IPS-18a (cell line): ENCODE data around the gene ENOX1.

ENCODE experiments used
- H3K27ac ChIP-seq: one replicate; pipeline ENCODE4 v1.5.1; 2013; ENCODE audit warnings: low read length
- H3K27me3 ChIP-seq: one replicate; pipeline ENCODE4 v1.6.1; 2013; ENCODE audit warnings: mild to moderate bottlenecking, low read length; ENCODE audit not compliant: control insufficient read depth, insufficient read depth
- H3K36me3 ChIP-seq: one replicate; pipeline ENCODE4 v1.6.1; 2013; ENCODE audit warnings: low read depth, low read length; ENCODE audit not compliant: control insufficient read depth
- H3K4me1 ChIP-seq: one replicate; pipeline ENCODE4 v1.6.1; 2013; ENCODE audit warnings: low read depth, low read length; ENCODE audit not compliant: control insufficient read depth
- H3K4me3 ChIP-seq: one replicate; pipeline ENCODE4 v1.5.1; 2013; ENCODE audit warnings: low read length
- H3K9ac ChIP-seq: one replicate; pipeline ENCODE4 v1.6.1; 2013; ENCODE audit warnings: mild to moderate bottlenecking, low read length, moderate library complexity
- H3K9me3 ChIP-seq: one replicate; pipeline ENCODE4 v1.6.1; 2013; ENCODE audit warnings: low read depth, low read length; ENCODE audit not compliant: control insufficient read depth

Gene ENOX1

GRCh38 chr13:43223216-43223615 is 563.6 kb downstream of the ENOX1 start:
- no peak overlapping the region for H3K9ac ChIP-seq
- H3K27ac ChIP-seq = no peak overlapping the region
- H3K27me3 ChIP-seq = no peaks in the 10 kb centered on the region
- no peaks in the 10 kb centered on the region for H3K9me3 ChIP-seq
- H3K4me3 ChIP-seq = no peak overlapping the region
- no peaks in the 10 kb centered on the region for H3K36me3 ChIP-seq
- no peaks in the 10 kb centered on the region for H3K4me1 ChIP-seq

GRCh38 chr13:43222086-43222485 is 564.7 kb downstream of the ENOX1 start:
- H3K27ac ChIP-seq = no peak overlapping the region
- H3K4me3 ChIP-seq = no peak overlapping the region
- H3K9ac ChIP-seq = no peak overlapping the region
- no peaks in the 10 kb centered on the region for H3K9me3 ChIP-seq
- no peaks in the 10 kb centered on the region for H3K27me3 ChIP-seq
- no peaks in the 10 kb centered on the region for H3K36me3 ChIP-seq
- H3K4me1 ChIP-seq = no peaks in the 10 kb centered on the region

GRCh38 chr13:43221611-43222010 is 565.2 kb downstream of the ENOX1 start:
- H3K27me3 ChIP-seq = no peaks in the 10 kb centered on the region
- H3K9ac ChIP-seq = no peak overlapping the region
- no peak overlapping the region for H3K4me3 ChIP-seq
- H3K27ac ChIP-seq = no peak overlapping the region
- H3K36me3 ChIP-seq = no peaks in the 10 kb centered on the region
- H3K9me3 ChIP-seq = no peaks in the 10 kb centered on the region
- H3K4me1 ChIP-seq = no peaks in the 10 kb centered on the region

GRCh38 chr13:43220873-43221595 is 565.7 kb downstream of the ENOX1 start:
- Histone ChIP-seq H3K9ac (no peak overlapping the region), H3K9me3 (no peaks in the 10 kb centered on the region), H3K4me1 (no peaks in the 10 kb centered on the region), H3K36me3 (no peaks in the 10 kb centered on the region), H3K27ac (no peak overlapping the region), H3K4me3 (no peak overlapping the region), H3K27me3 (no peaks in the 10 kb centered on the region)

- no peak overlapping the region for H3K4me3 ChIP-seq
- H3K27me3 ChIP-seq = no peaks in the 10 kb centered on the region
- no peak overlapping the region for H3K27ac ChIP-seq
- no peak overlapping the region for H3K9ac ChIP-seq
- no peaks in the 10 kb centered on the region for H3K36me3 ChIP-seq
- H3K4me1 ChIP-seq = no peaks in the 10 kb centered on the region
- H3K9me3 ChIP-seq = no peaks in the 10 kb centered on the region
These were observed 572.6 kb downstream of the ENOX1 start for GRCh38 chr13:43214124-43214523.

DNA sequence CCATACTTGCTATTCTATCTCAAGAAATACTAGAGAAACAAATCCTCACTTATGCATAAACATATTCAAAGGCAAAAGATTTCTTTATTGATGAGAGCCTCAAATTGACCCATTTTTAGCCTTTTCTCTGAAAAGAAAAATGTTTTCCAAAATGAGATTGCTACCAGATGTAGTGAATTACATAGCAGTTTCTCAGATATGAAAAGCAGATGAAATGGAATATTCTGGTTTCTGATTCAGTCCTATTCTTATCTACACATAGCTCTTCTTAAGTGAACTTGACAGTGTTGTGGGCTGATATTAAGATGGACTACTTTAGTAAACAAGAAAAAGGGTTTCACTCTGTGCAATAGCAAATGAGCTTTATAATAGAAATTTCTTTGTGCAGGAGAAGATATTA is 579.9 kb downstream of the ENOX1 start:
- Histone ChIP-seq H3K9me3 (no peaks in the 10 kb centered on the region), H3K4me1 (no peaks in the 10 kb centered on the region), H3K36me3 (no peaks in the 10 kb centered on the region), H3K9ac (no peak overlapping the region), H3K27ac (no peak overlapping the region), H3K4me3 (no peak overlapping the region), H3K27me3 (no peaks in the 10 kb centered on the region)

DNA sequence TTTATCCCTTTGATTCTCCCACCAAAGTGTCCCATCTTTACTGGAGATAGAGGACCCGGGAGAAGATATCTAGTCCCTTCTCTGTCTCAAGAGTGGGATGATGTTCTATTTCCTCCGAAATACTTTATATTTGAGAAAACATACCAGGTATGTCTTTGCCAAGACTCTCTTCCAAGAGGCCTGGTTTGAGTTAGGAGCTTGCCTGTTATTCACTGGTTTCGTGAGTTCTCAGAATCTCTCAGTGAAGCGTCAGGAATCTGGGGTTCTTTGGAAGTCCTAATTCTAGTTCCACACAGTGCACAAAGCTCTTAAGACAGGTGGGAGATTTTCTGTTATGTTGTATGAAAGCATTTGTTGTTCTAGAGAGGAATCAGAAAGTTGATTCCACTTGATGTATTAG is 581.4 kb downstream of the ENOX1 start:
- Histone ChIP-seq H3K36me3 (no peaks in the 10 kb centered on the region), H3K4me3 (no peak overlapping the region), H3K9me3 (no peaks in the 10 kb centered on the region), H3K9ac (no peak overlapping the region), H3K4me1 (no peaks in the 10 kb centered on the region), H3K27me3 (no peaks in the 10 kb centered on the region), H3K27ac (no peak overlapping the region)

- Histone ChIP-seq H3K36me3 (no peaks in the 10 kb centered on the region), H3K27ac (no peak overlapping the region), H3K27me3 (no peaks in the 10 kb centered on the region), H3K9ac (no peak overlapping the region), H3K4me3 (no peak overlapping the region), H3K4me1 (no peaks in the 10 kb centered on the region), H3K9me3 (no peaks in the 10 kb centered on the region)
These were observed 582.2 kb downstream of the ENOX1 start for GRCh38 chr13:43204591-43204990.

GRCh38 chr13:43203781-43204180 is 583.0 kb downstream of the ENOX1 start:
- no peaks in the 10 kb centered on the region for H3K36me3 ChIP-seq
- no peaks in the 10 kb centered on the region for H3K4me1 ChIP-seq
- H3K9ac ChIP-seq = no peak overlapping the region
- no peaks in the 10 kb centered on the region for H3K9me3 ChIP-seq
- H3K4me3 ChIP-seq = no peak overlapping the region
- H3K27ac ChIP-seq = no peak overlapping the region
- no peaks in the 10 kb centered on the region for H3K27me3 ChIP-seq

DNA sequence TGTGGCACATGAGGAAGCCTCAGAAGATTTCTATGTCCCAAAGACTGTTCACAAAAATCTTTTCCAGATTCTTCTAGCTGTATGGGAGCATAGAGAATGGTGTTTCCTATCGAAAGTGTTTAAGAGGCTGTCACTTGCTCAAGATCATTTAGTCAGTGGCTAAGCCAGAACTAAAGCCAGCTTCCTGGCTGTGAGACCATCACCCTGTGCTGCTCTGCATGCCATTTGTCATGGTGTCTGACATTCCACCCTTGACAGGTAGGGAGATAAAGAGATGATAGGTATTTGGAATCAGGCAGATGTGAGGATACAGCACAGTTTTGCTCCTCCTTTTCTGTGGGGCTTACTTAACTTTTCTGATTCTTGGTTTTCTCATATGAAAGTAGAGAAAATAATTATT is 586.0 kb downstream of the ENOX1 start:
- H3K9ac ChIP-seq = no peak overlapping the region
- H3K27me3 ChIP-seq = no peaks in the 10 kb centered on the region
- H3K36me3 ChIP-seq = no peaks in the 10 kb centered on the region
- no peaks in the 10 kb centered on the region for H3K9me3 ChIP-seq
- no peak overlapping the region for H3K4me3 ChIP-seq
- H3K27ac ChIP-seq = no peak overlapping the region
- H3K4me1 ChIP-seq = no peaks in the 10 kb centered on the region

- Histone ChIP-seq H3K4me3 (no peak overlapping the region), H3K36me3 (no peaks in the 10 kb centered on the region), H3K9ac (no peak overlapping the region), H3K9me3 (no peaks in the 10 kb centered on the region), H3K27me3 (no peaks in the 10 kb centered on the region), H3K4me1 (no peaks in the 10 kb centered on the region), H3K27ac (no peak overlapping the region)
These were observed 586.5 kb downstream of the ENOX1 start for GRCh38 chr13:43200307-43200706.

DNA sequence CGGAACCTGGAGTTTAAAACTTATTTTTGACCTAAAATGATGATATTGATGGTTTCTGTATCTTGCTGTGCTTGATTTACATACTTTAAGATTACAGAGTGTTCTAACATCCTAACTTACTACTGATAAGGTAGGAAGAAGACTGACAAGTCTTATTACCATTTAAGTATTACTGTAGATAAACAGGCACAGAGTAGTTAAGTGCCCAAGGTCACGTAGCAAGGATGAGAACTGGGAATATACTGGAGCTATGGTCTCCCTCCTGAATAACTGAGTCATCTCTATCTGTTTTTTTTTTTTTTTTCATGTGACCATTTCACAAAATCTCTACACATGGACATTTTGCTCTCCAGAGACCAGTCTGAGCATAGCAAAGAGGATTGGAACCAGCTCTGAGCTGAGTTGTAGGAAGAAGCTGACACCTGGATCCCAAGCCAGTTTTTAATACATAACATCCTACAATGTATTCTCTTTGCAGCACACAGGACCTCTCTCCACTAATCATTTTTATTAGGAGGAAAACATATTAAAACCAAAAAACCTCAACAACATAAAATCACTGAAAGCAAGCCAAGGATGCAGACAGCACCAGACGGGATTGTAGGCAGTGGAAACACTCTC is 589.9 kb downstream of the ENOX1 start:
- H3K4me3 ChIP-seq = no peak overlapping the region
- no peaks in the 10 kb centered on the region for H3K9me3 ChIP-seq
- no peak overlapping the region for H3K27ac ChIP-seq
- no peaks in the 10 kb centered on the region for H3K4me1 ChIP-seq
- H3K27me3 ChIP-seq = no peaks in the 10 kb centered on the region
- no peak overlapping the region for H3K9ac ChIP-seq
- no peaks in the 10 kb centered on the region for H3K36me3 ChIP-seq
